ENCODE data around the gene CTU2. TPM values are rescaled to one million over a fixed set of nuclear protein-coding genes. Genes with fewer than 3 reads are reported as not detected.

The CTU2 gene
- polyA plus RNA-seq, 1 experiment, result 16.9 TPM

- DNase-seq (ENCODE audit: low read depth), result no peak
- ChIA-PET POLR2A (no interaction called here), CTCF (no interaction called here)
- peaks cover 35% of the 10 kb centered on the region for H3K36me3 ChIP-seq (ENCODE audit: control insufficient read depth, insufficient read depth, low read length)
- H3K4me3 ChIP-seq (ENCODE audit: low read depth, low read length), result no peak overlapping the region
- TF ChIP-seq CTCF (IDR thresholded peaks at IDR 0.05; ENCODE audit: insufficient read depth, low read depth, low read length), result no peak
- H3K27me3 ChIP-seq (ENCODE audit: control insufficient read depth, insufficient read depth, low read length), result no peaks in the 10 kb centered on the region
Observed at GRCh38 chr16:88712362-88712979, 6.2 kb downstream of the CTU2 start.

GRCh38 chr16:88713054-88713453 is 6.8 kb downstream of the CTU2 start:
- no peak for DNase-seq (ENCODE audit: low read depth)
- Histone ChIP-seq H3K27me3 (ENCODE audit: control insufficient read depth, insufficient read depth, low read length) (no peaks in the 10 kb centered on the region), H3K36me3 (ENCODE audit: control insufficient read depth, insufficient read depth, low read length) (peaks cover 35% of the 10 kb centered on the region), H3K4me3 (ENCODE audit: low read depth, low read length) (no peak overlapping the region)
- POLR2A ChIA-PET, result no interaction called here
- CTCF ChIA-PET, result no interaction called here
- TF ChIP-seq CTCF (IDR thresholded peaks at IDR 0.05; ENCODE audit: insufficient read depth, low read depth, low read length), result no peak

- TF ChIP-seq CTCF (IDR thresholded peaks at IDR 0.05; ENCODE audit: insufficient read depth, low read depth, low read length), result no peak
- POLR2A ChIA-PET, result no interaction called here
- Histone ChIP-seq H3K36me3 (ENCODE audit: control insufficient read depth, insufficient read depth, low read length) (peaks cover 41% of the 10 kb centered on the region), H3K4me3 (ENCODE audit: low read depth, low read length) (no peak overlapping the region), H3K27me3 (ENCODE audit: control insufficient read depth, insufficient read depth, low read length) (no peaks in the 10 kb centered on the region)
- no peak for DNase-seq (ENCODE audit: low read depth)
- CTCF ChIA-PET, result interaction anchor here (2.5 kb wide), 1 partner anchor 24 kb away, joined by 10 read pairs; no protein-coding TSS in a partner anchor
Observed at GRCh38 chr16:88713568-88714419, 7.5 kb downstream of the CTU2 start.

GRCh38 chr16:88714420-88715302 is 8.4 kb downstream of the CTU2 start:
- POLR2A ChIA-PET, result no interaction called here
- CTCF ChIA-PET, result interaction anchor here (0.6 to 2.5 kb wide), 2 partner anchors 23 to 24 kb away, joined by 3 to 10 read pairs; no protein-coding TSS in a partner anchor
- no peak for TF ChIP-seq CTCF (IDR thresholded peaks at IDR 0.05; ENCODE audit: insufficient read depth, low read depth, low read length)
- Histone ChIP-seq H3K36me3 (ENCODE audit: control insufficient read depth, insufficient read depth, low read length) (peaks cover 48% of the 10 kb centered on the region), H3K4me3 (ENCODE audit: low read depth, low read length) (no peak overlapping the region), H3K27me3 (ENCODE audit: control insufficient read depth, insufficient read depth, low read length) (no peaks in the 10 kb centered on the region)
- no peak for DNase-seq (ENCODE audit: low read depth)

Measured in BJ (cell line).